ENCODE measurements around the gene NTRK1.

GRCh38 chr1:156865258-156865657 is 4.6 kb downstream of the NTRK1 start:
- TF ChIP-seq, protein P1, sequence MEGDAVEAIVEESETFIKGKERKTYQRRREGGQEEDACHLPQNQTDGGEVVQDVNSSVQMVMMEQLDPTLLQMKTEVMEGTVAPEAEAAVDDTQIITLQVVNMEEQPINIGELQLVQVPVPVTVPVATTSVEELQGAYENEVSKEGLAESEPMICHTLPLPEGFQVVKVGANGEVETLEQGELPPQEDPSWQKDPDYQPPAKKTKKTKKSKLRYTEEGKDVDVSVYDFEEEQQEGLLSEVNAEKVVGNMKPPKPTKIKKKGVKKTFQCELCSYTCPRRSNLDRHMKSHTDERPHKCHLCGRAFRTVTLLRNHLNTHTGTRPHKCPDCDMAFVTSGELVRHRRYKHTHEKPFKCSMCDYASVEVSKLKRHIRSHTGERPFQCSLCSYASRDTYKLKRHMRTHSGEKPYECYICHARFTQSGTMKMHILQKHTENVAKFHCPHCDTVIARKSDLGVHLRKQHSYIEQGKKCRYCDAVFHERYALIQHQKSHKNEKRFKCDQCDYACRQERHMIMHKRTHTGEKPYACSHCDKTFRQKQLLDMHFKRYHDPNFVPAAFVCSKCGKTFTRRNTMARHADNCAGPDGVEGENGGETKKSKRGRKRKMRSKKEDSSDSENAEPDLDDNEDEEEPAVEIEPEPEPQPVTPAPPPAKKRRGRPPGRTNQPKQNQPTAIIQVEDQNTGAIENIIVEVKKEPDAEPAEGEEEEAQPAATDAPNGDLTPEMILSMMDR (conservative IDR thresholded peaks at IDR 0.05; ENCODE audit: low read depth, low read length) = no peak
- no peak for TF ChIP-seq POLR2A (IDR thresholded peaks at IDR 0.05; ENCODE audit: low read depth, low read length)
- TF ChIP-seq RCOR1 (IDR thresholded peaks at IDR 0.05; ENCODE audit: insufficient replicate concordance, low read length) = no peak
- no peak for TF ChIP-seq RFX5 (IDR thresholded peaks at IDR 0.05; ENCODE audit: low read depth, low read length)
- TF ChIP-seq USF2 (IDR thresholded peaks at IDR 0.05; ENCODE audit: low read depth, low read length) = no peak
- TF ChIP-seq MXI1 (IDR thresholded peaks at IDR 0.05; ENCODE audit: borderline replicate concordance, low read depth, low read length) = no peak
- TF ChIP-seq CEBPB (IDR thresholded peaks at IDR 0.05; ENCODE audit: low read depth, low read length) = no peak
- no peak for TF ChIP-seq BHLHE40 (IDR thresholded peaks at IDR 0.05; ENCODE audit: low read depth, low read length)
